Stimulated activated CD8-positive, alpha-beta memory T cell treated with anti-CD3 and anti-CD28 coated beads, Interleukin-15, amount 100 ng/mL, for 24 hours (primary cell): Measurements from ENCODE around the gene DCTN5.
"Not testable (repeated sequence)": the region's sequence is repeated elsewhere in the genome, so short reads cannot be mapped to it uniquely, and the experiment has no call there.

Experiments used
- DNase-seq: peaks from one replicate; pipeline ENCODE4 v3.0.0-alpha.2; 2020; ENCODE audit warnings: low read depth

Gene DCTN5

DNA sequence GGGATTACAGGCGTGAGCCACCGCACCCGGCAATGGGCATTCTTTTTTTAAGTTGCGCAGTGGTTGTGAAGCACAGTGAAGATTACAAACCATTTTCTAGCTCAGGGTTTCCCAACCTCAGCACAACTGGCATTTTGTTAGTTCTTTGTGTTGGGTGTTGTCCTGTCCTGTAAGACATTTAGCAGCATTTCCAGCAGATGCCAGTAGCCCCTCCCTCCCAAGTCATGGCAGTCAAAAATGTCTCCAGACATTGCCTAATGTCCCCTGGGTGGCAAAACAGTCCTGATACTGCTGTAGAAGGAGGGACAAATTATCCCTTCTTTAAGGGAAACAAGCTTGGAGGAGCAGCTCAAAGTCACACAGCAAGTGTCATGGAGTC lies 53.0 kb downstream of the DCTN5 start:
- DNase-seq = no peak

- DNase-seq = no peak
Measured at GRCh38 chr16:23694644-23695373, 53.5 kb downstream of the DCTN5 start.

- DNase-seq = no peak
Measured at GRCh38 chr16:23695756-23696155, 54.5 kb downstream of the DCTN5 start.

GRCh38 chr16:23699100-23699499 lies 57.8 kb downstream of the DCTN5 start:
- no peak for DNase-seq

GRCh38 chr16:23700093-23700492 lies 58.8 kb downstream of the DCTN5 start:
- DNase-seq = no peak

DNA sequence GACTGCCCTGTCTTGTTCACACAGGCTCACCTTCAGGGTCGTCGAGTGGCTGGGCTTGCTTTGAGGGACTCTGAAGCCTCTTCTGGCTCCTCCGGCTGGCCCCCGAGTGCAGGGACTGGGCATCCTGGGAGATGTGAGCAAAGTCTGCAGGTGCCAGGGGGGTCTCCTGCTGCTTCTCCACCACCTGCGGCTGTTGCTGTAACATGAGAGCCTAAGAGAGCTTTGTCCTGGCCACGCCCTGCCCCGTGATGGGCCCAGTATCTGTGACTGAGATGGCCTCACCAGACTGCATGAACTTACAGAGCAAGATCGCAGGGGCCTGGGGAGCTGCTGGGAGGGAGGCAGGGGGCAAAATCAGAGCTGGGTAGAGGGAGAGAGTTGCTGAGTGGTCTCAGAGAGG lies 59.2 kb downstream of the DCTN5 start:
- no peak for DNase-seq

- no peak for DNase-seq
Measured at GRCh38 chr16:23701045-23701444, 59.8 kb downstream of the DCTN5 start.

- no peak for DNase-seq
Measured at GRCh38 chr16:23702951-23703350, 61.7 kb downstream of the DCTN5 start.

DNA sequence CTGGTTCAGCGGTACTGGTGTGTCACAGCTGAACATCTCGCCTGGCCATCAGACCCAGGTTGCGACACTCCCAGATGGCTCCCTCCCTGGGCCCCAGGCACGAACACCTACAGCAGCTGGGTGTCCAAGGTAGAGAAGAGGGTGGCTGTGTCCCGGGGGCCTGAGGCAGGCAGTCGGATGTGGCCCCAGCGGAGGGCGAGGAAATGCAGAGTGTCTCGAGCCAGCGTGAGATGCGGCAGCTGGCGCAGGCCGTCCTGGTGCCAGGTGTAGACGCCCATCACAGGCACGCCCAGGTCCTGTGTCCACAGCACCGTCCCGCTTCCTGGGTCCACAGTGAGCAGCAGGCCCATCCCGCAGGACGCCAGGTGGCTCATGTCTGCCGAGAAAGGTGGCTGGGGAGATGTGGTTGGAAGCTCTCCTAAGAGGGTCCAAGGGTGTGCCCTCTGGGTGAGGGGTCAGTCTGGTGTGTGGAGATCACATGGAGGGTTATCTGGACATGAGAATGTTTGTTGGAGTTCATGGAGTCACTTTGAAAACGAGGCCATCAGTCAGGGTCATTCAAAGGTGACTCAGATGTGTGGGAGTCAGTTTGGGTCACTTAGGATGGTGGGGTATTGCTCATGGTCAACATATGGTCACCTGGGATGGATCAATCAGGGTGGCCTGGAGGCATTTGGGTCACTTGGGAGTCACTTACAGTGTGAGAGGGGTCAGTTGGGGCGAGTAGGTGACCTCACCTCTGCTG lies 63.7 kb downstream of the DCTN5 start:
- DNase-seq = no peak

DNA sequence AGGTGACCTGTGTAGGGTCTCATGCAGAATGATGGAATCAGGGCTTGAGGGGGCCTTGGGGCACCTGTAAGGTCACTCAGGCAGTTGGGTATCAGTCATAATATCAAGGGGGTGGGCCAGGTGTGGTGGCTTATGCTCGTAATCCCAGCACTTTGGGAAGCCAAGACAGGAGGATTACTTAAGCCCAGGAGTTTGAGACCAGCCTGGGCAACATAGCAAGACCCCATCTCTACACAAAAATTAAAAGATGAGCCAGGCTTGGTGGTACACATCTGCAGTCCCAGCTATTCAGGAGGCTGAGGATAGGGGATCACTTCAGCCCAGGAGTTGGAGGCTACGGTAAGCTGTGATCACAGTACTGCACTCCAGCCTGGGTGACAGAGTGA lies 64.2 kb downstream of the DCTN5 start:
- DNase-seq = no peak

DNA sequence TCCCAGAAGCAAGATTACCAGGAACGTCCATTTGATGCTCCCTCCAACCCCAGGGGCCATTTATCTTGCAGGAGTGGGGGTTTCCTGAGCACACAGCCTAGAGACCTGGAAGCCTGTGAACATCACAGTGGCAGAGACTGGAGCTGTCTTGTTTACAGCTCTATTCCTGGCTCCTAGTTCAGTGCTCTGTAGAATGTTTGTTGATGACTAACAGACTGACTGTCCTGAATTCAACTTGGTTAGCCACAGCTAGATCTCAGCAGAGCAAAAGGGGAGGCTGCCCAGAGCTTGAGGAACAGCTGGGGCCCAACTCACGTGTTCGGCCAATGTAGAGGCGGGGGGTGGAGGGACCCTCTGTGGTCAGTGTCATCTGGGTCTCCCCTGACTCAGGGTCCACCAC lies 65.2 kb downstream of the DCTN5 start:
- DNase-seq = no peak

DNA sequence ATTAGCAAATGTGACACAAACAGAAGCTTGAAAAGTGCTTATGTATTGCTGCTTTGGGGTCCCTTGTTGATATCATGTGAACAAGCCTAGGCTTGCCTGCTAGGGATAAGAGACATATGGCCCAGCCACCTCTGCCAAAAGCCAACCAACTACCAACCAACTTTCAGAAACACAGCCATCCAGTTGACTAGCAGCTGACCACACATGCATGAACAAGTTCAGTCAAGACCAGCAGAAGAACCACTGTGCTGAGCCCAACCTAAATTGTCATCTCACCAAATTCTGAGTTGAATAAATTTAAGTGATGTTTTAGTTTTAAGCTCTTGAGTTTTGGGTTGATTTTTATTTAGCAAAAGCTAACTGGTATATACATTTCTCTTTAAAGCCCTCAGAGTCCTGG lies 68.3 kb downstream of the DCTN5 start:
- DNase-seq = no peak

- no peak for DNase-seq
Measured at GRCh38 chr16:23710008-23710407, 68.7 kb downstream of the DCTN5 start.

DNA sequence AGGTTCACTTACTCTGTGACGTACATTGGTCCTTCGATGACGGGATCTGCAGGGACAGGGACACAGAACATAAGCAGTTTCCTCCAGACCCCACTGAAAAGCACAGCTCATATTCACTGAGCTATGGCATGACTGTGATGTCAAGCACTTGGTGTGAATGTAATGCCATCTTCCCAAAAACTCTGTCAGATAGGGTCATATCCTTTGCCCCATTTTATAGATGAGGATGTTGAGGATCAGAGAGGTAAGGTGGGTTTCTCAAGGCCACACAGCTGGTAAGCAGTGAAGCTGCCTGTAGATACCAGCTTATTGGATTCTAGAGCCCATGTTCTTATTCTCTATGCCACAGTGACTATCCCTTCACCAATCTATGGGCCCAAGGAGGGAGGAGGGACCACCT lies 69.2 kb downstream of the DCTN5 start:
- DNase-seq = no peak

- no peak for DNase-seq
Measured at GRCh38 chr16:23711785-23712184, 70.5 kb downstream of the DCTN5 start.

GRCh38 chr16:23712976-23713375 lies 71.7 kb downstream of the DCTN5 start, which contains the start of gene ERN2:
TSS of gene ERN2 (minus strand) at chr16:23713222. CDS start at chr16:23713187, 35 bp downstream.
- no peak for DNase-seq

GRCh38 chr16:23716484-23716883 lies 75.2 kb downstream of the DCTN5 start:
- no peak for DNase-seq

GRCh38 chr16:23722613-23723240 lies 81.5 kb downstream of the DCTN5 start:
- not testable (repeated sequence) for DNase-seq

GRCh38 chr16:23724096-23724784 lies 83.0 kb downstream of the DCTN5 start:
- DNase-seq = no peak

GRCh38 chr16:23724785-23725131 lies 83.5 kb downstream of the DCTN5 start:
- no peak for DNase-seq

DNA sequence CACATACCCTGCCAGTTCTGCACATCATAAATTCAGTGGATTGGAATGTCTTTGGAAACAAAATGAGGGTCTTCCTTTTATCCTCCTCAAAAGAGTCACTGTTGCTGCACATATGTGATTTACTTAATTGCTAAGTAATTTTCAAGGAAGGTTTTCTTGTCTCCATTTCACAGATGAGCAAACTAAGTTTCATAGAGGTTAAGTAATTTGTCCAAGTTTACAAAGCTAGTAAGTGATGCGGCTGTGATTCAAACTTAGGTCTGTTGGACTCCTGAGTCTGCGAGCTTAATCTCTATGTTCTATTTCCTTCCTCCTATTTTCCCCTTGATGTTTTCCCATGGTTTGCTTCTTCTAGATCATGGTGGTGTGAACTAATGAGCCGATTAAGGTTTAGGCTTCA lies 85.4 kb downstream of the DCTN5 start:
- no peak for DNase-seq
